ENCODE data around the gene TBX6.

DNA sequence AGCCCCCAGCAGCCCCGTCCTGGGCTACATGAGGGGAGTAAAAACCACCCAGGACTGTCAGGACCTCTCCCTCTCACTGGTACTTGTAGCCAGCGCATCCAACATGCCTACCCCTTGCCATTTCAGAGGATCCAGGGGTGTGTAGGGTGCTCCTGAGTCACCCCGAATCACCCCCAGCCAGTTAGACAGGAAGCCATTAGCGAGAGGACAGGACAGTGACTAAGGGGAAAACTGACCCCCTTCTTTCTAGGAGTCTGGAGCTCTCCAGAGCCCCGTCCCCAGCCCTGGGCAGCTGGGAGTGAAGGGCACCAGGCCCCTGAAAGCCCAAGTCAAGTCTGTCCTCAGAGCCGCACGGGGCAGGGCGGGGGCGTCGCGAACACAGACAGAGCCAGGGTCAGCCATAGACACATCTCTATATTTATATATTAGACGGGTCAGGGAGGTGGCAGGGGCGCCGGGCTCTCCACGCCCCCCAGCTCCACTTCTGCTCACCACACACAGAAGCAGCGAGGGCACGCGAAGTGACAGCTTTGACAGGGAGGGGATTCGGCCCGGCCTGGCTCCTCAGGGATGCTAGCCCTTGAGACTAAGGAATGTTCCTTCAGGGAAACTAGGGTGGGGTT lies 22.1 kb upstream of the TBX6 start:
- TF ChIP-seq RAD21 (IDR thresholded peaks at IDR 0.05; ENCODE audit: low read length) (no peak), MAZ (IDR thresholded peaks at IDR 0.05; ENCODE audit: borderline replicate concordance, low read depth, low read length) (no peak), CEBPB (IDR thresholded peaks at IDR 0.05; ENCODE audit: low read depth, low read length) (no peak), POLR2A (IDR thresholded peaks at IDR 0.05; ENCODE audit: low read depth, low read length) (no peak)
- TF ChIP-seq, protein P1, sequence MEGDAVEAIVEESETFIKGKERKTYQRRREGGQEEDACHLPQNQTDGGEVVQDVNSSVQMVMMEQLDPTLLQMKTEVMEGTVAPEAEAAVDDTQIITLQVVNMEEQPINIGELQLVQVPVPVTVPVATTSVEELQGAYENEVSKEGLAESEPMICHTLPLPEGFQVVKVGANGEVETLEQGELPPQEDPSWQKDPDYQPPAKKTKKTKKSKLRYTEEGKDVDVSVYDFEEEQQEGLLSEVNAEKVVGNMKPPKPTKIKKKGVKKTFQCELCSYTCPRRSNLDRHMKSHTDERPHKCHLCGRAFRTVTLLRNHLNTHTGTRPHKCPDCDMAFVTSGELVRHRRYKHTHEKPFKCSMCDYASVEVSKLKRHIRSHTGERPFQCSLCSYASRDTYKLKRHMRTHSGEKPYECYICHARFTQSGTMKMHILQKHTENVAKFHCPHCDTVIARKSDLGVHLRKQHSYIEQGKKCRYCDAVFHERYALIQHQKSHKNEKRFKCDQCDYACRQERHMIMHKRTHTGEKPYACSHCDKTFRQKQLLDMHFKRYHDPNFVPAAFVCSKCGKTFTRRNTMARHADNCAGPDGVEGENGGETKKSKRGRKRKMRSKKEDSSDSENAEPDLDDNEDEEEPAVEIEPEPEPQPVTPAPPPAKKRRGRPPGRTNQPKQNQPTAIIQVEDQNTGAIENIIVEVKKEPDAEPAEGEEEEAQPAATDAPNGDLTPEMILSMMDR (conservative IDR thresholded peaks at IDR 0.05; ENCODE audit: low read depth, low read length), result no peak
